ENCODE measurements around the gene DACT1.

The DACT1 gene

DNA sequence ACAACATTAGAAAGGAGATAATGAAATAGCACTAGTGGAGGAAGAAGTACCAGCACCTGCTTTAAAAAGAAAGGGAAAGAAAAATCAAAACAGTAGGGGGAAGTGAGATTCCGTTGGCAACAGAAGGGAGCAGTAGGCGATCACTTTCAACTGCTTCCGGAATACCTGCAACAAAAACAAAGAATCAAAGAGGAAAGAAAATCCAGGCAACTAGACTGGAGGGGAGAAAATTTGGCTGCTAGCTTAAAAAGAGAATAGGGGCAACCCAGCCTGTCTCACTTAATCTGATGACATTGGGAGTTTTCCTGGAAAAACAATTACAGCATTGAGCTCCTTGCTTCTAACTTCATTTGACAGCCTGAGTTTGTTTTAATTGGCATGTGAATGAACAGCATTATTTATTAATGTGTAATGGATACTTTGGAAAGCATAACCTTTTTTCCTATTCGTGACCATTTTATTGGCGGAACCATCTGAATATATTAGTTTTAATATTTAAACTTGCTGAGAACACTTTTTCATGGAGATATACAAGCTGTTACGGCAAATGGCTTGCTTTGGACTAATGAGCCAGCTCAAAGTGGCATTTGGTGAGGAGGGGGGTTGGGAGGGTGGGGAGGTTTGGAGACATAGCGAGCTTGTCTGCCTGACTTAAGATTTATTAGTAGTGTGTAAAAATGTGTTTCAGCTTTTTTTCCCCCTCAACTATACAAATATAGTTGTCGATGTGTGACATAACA is 2.5 kb upstream of the DACT1 start:
- intact Hi-C loops (cut with DNase I), result loop anchor here (5.0 to 10.0 kb wide), 3 partner anchors 133 to 490 kb away; no protein-coding TSS in a partner anchor
- DNase-seq, result no peak

- intact Hi-C loops (cut with DNase I), result loop anchor here (5.0 to 10.0 kb wide), 3 partner anchors 134 to 489 kb away; no protein-coding TSS in a partner anchor
- no peak for DNase-seq
These were observed 1.6 kb upstream of the DACT1 start for GRCh38 chr14:58636129-58636528.

DNA sequence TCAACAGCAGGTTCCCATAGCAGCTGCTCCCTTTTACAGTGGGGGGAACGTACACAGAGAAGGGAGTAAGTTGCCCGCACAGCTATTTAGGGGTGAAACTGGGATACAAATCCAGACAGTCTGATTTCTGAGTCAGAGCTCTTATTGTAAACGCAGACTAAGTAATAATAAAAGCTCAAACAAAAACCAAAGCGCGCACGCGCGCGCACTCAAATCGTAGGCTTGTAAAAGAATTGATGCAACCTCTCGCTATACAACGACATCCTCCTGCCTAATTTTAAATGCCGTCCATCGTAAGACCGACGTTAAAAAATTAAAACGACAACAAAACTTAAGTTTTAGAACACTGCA is 747 bp upstream of the DACT1 start:
- intact Hi-C loops (cut with DNase I), result loop anchor here (5.0 to 10.0 kb wide), 3 partner anchors 135 to 488 kb away; no protein-coding TSS in a partner anchor
- peak in 5 of 10 donors; percentile 21 to 76 (median 32) for DNase-seq

DNA sequence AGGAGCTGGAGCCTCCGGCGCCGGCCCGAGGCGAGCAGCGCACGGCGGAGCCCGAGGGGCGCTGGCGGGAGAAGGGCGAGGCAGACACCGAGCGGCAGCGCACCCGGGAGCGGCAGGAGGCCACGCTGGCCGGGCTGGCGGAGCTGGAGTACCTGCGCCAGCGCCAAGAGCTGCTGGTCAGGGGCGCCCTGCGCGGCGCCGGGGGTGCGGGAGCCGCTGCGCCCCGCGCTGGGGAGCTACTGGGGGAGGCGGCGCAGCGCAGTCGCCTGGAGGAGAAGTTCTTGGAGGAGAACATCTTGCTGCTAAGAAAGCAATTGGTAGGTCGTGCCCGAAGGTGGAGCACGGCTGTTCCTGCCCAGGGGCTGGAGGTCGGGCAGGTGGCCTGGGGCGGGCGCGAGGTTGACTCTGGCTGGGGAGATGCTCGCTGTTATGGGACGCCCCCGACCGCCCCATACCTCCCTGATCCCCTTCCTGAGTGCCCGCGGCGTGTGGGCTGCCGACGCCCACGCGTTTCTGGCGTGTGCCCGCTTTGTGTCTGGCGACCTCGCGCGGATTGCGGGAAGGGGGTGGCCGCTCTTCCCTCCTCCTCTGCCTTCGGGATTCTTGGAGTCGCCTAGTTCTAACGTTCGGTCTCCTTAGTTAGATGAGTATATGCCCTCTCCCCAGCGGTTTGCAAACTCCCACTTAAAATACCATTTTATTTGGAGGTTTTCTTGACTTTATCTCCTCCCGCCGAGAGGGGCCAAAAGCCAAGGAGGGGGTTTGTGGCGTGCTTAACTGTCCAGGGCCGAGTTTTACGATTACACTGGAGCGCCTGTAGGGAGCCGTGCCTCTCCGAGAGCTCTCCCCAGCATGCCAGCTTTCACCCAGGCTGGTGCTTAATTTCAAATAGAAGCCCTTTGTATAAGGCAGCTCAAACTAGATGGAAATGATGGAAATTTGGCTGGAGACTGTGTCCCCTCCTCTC is 752 bp downstream of the DACT1 start:
- DNase-seq, result peak in 5 of 10 donors; percentile 18 to 88 (median 41)
- intact Hi-C loops (cut with DNase I), result loop anchor here (5.0 to 10.0 kb wide), 3 partner anchors 136 to 486 kb away; no protein-coding TSS in a partner anchor

- intact Hi-C loops (cut with DNase I), result loop anchor here (5.0 to 10.0 kb wide), 3 partner anchors 137 to 486 kb away; no protein-coding TSS in a partner anchor
- no peak for DNase-seq
These were observed 1.4 kb downstream of the DACT1 start for GRCh38 chr14:58639198-58639565.

GRCh38 chr14:58639842-58640484 is 2.2 kb downstream of the DACT1 start:
- intact Hi-C loops (cut with DNase I), result loop anchor here (2.0 to 10.0 kb wide), 4 partner anchors 138 to 485 kb away; no protein-coding TSS in a partner anchor
- peak in 6 of 10 donors; percentile 20 to 86 (median 49) for DNase-seq

GRCh38 chr14:58640959-58641358 is 3.2 kb downstream of the DACT1 start:
- intact Hi-C loops (cut with DNase I), result loop anchor here (2.0 kb wide), 1 partner anchor 416 kb away; no protein-coding TSS in a partner anchor
- no peak for DNase-seq

DNA sequence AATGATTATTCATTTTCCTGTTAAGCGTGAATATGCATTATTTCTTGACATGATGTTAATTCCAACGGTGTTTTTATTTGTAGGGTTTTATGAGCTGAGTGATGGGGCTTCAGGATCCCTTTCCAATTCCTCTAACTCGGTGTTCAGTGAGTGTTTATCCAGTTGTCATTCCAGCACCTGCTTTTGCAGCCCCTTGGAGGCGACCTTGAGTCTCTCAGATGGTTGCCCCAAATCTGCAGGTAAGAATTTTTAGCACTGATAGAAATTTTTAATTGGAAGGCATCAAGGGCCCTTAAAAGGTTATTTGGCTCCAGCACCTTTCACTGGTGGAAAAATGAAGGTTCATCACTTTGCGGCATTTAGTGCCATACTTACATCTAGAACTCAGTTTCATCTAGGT is 3.7 kb downstream of the DACT1 start:
- intact Hi-C loops (cut with DNase I), result loop anchor here (2.0 kb wide), 1 partner anchor 415 kb away; no protein-coding TSS in a partner anchor
- DNase-seq, result no peak

- intact Hi-C loops (cut with DNase I), result no loop called here
- no peak for DNase-seq
These were observed 5.6 kb downstream of the DACT1 start for GRCh38 chr14:58643366-58643765.

GRCh38 chr14:58645641-58646040 is 7.9 kb downstream of the DACT1 start:
- DNase-seq, result no peak
- intact Hi-C loops (cut with DNase I), result no loop called here

DNA sequence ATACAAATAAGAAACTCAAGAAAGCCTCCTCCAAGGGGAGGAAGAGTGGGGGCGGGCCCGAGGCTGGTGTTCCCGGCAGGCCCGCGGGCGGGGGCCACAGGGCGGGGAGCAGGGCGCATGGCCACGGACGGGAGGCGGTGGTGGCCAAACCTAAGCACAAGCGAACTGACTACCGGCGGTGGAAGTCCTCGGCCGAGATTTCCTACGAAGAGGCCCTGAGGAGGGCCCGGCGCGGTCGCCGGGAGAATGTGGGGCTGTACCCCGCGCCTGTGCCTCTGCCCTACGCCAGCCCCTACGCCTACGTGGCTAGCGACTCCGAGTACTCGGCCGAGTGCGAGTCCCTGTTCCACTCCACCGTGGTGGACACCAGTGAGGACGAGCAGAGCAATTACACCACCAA is 8.7 kb downstream of the DACT1 start:
- DNase-seq, result no peak

GRCh38 chr14:58647777-58648176 is 10.0 kb downstream of the DACT1 start:
- DNase-seq, result no peak
- intact Hi-C loops (cut with DNase I), result no loop called here

More for the DNA sequence above, 8.7 kb downstream of the DACT1 start:
- intact Hi-C loops (cut with DNase I), result no loop called here

DNA sequence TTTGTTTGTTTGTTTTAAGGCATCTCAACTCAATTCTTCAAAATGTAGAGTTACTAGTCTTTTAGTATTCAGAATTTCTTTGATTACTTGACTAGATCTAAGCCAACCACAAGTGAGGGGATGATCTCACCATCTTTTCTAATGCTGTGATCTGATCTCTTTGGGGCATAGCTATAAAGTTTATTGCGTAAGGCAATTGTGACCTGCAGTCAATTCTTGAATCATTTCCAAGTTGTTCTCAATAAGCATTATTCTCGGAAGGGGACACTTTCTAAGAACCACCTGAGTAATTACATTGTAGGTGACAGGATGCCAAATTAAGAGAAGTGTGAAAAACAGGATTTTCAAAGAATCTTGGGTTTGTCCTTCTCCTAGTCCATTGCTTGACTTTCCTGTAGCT is 13.1 kb downstream of the DACT1 start:
- DNase-seq, result no peak
- intact Hi-C loops (cut with DNase I), result no loop called here

DNA sequence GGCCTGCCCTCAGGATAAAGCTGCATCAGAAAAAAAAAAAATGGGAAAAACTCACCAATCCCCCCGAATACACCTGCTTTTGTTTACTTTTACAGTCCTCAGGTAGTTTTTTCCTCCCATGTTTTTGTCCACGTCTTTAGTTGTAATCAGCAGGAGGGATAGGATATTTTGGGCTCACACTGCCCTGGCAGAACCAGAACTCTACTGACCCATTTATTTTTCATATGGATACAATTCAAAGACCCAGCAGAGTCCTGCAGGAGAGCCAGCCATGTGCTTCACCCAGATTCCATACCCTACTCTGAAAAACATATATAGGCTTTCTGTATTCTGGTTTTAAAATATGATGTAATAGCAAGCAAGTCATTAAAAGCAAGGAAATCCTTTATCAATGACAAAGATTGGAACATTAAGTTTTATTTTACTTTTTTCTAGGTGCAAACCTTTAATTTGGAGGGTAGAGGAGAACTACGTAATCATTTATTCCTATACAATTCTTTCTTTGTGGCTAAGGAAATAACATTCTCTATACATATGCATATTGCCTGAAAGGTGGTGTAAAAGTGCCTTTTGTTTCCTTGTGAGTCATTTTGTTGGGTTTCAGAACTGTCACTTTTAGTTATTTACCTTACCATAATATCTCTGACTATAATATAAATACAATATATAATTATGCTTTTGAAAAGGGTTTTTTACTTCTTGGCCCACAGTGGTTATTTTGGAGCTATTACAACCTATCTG is 19.1 kb downstream of the DACT1 start:
- intact Hi-C loops (cut with DNase I), result no loop called here

GRCh38 chr14:58659061-58659460 is 21.3 kb downstream of the DACT1 start:
- DNase-seq, result no peak

More for the DNA sequence above, 19.1 kb downstream of the DACT1 start:
- DNase-seq, result no peak

GRCh38 chr14:58659846-58660245 is 22.1 kb downstream of the DACT1 start:
- DNase-seq, result no peak
- intact Hi-C loops (cut with DNase I), result no loop called here

More at GRCh38 chr14:58659061-58659460, 21.3 kb downstream of the DACT1 start:
- intact Hi-C loops (cut with DNase I), result no loop called here

GRCh38 chr14:58660407-58660806 is 22.6 kb downstream of the DACT1 start:
- DNase-seq, result no peak
- intact Hi-C loops (cut with DNase I), result no loop called here

GRCh38 chr14:58662018-58662417 is 24.3 kb downstream of the DACT1 start:
- intact Hi-C loops (cut with DNase I), result no loop called here
- DNase-seq, result no peak

DNA sequence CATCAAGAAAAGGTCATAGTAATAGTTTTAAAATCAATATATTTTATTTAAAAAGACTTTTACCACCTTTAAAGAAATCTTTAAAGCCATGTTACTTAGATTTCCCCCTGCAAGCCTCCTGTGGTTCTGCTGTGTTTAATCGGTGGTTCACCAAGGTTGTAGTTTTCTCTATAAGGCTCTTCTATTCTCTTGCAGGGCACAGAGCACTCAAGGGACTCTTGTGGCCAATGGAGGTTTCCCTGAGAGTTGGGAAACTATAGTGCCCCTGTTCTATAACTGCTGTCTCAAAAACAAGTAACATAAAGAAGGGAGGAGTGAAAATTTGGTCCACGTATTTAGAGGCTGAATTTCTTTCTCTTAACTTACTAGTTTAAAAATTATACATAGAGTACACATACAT is 25.0 kb downstream of the DACT1 start:
- DNase-seq, result no peak
- intact Hi-C loops (cut with DNase I), result no loop called here
